Tibial nerve (tissue), 3 donors: Measurements from ENCODE around the gene FAM227B.
"Not testable (repeated sequence)": the region's sequence is repeated elsewhere in the genome, so short reads cannot be mapped to it uniquely, and the experiment has no call there.

Source experiments
- POLR2A ChIP-seq, 2 donors: fragments of 450-650 bp; IDR thresholded peaks; one replicate each; pipeline ENCODE4 v1.6.1; 2017; ENCODE audit warnings: antibody characterized with exemption in 2 of 2, mild to moderate bottlenecking in 2 of 2, moderate library complexity in 2 of 2
- TF ChIP-seq, protein P1 (sequence below), 5 experiments: fragments of 200-600 bp in 3 of 5; fragments of 450-650 bp in 2 of 5; sonication (generic) in 3 of 5; IDR thresholded peaks; one replicate each; pipeline ENCODE4 v1.5.1; 2016 to 2019; ENCODE audit warnings: antibody characterized with exemption in 5 of 5, mild to moderate bottlenecking in 3 of 5, moderate library complexity in 2 of 5

DNA sequence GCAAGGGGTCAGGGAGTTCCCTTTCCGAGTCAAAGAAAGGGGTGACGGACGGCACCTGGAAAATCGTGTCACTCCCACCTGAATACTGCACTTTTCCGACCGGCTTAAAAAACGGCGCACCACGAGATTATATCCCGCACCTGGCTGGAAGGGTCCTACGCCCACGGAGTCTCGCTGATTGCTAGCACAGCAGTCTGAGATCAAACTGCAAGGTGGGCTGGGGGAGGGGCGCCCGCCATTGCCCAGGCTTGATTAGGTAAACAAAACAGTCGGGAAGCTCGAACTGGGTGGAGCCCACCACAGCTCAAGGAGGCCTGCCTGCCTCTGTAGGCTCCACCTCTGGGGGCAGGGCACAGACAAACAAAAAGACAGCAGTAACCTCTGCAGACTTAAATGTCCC is 266.2 kb downstream of the FAM227B start:
- TF ChIP-seq, protein P1, sequence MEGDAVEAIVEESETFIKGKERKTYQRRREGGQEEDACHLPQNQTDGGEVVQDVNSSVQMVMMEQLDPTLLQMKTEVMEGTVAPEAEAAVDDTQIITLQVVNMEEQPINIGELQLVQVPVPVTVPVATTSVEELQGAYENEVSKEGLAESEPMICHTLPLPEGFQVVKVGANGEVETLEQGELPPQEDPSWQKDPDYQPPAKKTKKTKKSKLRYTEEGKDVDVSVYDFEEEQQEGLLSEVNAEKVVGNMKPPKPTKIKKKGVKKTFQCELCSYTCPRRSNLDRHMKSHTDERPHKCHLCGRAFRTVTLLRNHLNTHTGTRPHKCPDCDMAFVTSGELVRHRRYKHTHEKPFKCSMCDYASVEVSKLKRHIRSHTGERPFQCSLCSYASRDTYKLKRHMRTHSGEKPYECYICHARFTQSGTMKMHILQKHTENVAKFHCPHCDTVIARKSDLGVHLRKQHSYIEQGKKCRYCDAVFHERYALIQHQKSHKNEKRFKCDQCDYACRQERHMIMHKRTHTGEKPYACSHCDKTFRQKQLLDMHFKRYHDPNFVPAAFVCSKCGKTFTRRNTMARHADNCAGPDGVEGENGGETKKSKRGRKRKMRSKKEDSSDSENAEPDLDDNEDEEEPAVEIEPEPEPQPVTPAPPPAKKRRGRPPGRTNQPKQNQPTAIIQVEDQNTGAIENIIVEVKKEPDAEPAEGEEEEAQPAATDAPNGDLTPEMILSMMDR (IDR thresholded peaks at IDR 0.05), result not testable (repeated sequence)
- not testable (repeated sequence) for TF ChIP-seq POLR2A (IDR thresholded peaks at IDR 0.05)
